Adrenal gland (tissue), 12 donors: Measurements from ENCODE around the gene CRISPLD2. TPM values are rescaled to one million over a fixed set of nuclear protein-coding genes. Genes with fewer than 3 reads are reported as not detected.

Experiments
- DNase-seq, 7 donors: peaks; one replicate each; pipeline ENCODE4 v3.0.0-alpha.2; 2019 to 2020
- H3K27ac ChIP-seq, 5 donors: fragments of 200-600 bp; sonication (generic) in 4 of 5; 1 replicate in 3 of 5; 2 replicates in 2 of 5; pipeline versions ENCODE4 v1.5.1 to v1.8.0; 2016 to 2020; ENCODE audit warnings: mild to moderate bottlenecking in 1 of 5
- H3K27me3 ChIP-seq: fragments of 200-600 bp; 2 replicates; pipeline ENCODE4 v1.8.0; 2021
- H3K36me3 ChIP-seq, 2 donors: fragments of 200-600 bp; replicated peaks in 1 of 2; 1 replicate in 1 of 2; 2 replicates in 1 of 2; pipeline versions ENCODE4 v1.5.1 to v1.8.0; 2018 to 2022
- H3K4me1 ChIP-seq, 2 donors: fragments of 200-600 bp; replicated peaks in 1 of 2; 1 replicate in 1 of 2; 2 replicates in 1 of 2; pipeline versions ENCODE4 v1.5.1 to v1.8.0; 2018 to 2021
- H3K4me3 ChIP-seq, 4 donors: fragments of 200-600 bp; sonication (generic) in 3 of 4; one replicate each; pipeline ENCODE4 v1.5.1; 2016 to 2018
- H3K9me3 ChIP-seq, 3 donors: fragments of 200-600 bp; sonication (generic) in 1 of 3; replicated peaks in 1 of 3; 1 replicate in 2 of 3; 2 replicates in 1 of 3; pipeline versions ENCODE4 v1.5.1 to v1.8.0; 2016 to 2021
- POLR2A ChIP-seq, 2 donors: fragments of 450-650 bp; IDR thresholded peaks; one replicate each; pipeline ENCODE4 v1.6.1; 2017; ENCODE audit warnings: antibody characterized with exemption in 2 of 2, mild to moderate bottlenecking in 2 of 2, moderate library complexity in 1 of 2
- WGBS, 4 donors: extraction: QIAGEN DNeasy Blood & Tissue Kit in 2 of 4; methylation state at CpG; one replicate each; pipeline versions ENCODE4 v1.1.5 to v1.1.7; 2013 to 2017; 5-methylcytosine and 5-hydroxymethylcytosine counted together
- intact Hi-C, 2 donors: fragments of 100-400 bp; cut with DNase I; formaldehyde crosslinking; loops; one replicate each; pipeline versions ENCODE4 v1.14.1 to v1.15.0; 2022 to 2023
- polyA plus RNA-seq, 3 donors: library from polyadenylated mRNA; stranded (reverse); fragments of 200-250 nt in 2 of 3; fragments of 350-450 nt in 1 of 3; fragmentation: Illumina TruSeq in 1 of 3; extraction: RNeasy Lipid Tissue Mini Kit (QIAGEN cat#74804) in 1 of 3; gene quantifications; one replicate each; pipeline ENCODE4 v1.2.3, GENCODE V29; 2013 to 2014
- total RNA-seq, 9 donors: library from RNA; depleted of rRNA in 4 of 9; stranded (reverse); fragments of >200 nt in 4 of 9; fragments of 120-200 nt in 1 of 9; fragmentation: NEBNext Ultra II Directional in 1 of 9; extraction: Animal tissue kit (Norgen Biotek cat#: 25700) in 1 of 9; gene quantifications; one replicate each; pipeline versions ENCODE4 v1.1.0 to v1.2.4, GENCODE V29; 2013 to 2023
- TF ChIP-seq, protein P1 (sequence below), 6 experiments: fragments of 450-650 bp in 4 of 6; fragments of 200-600 bp in 2 of 6; sonication (generic) in 1 of 6; IDR thresholded peaks; 1 replicate in 5 of 6; 2 replicates in 1 of 6; pipeline versions ENCODE4 v1.5.1 to v1.8.0; 2016 to 2021; ENCODE audit warnings: antibody characterized with exemption in 6 of 6, mild to moderate bottlenecking in 2 of 6, moderate library complexity in 1 of 6
- donor health status: healthy with polysubstance abuse.
- donor health status: Bipolar disorder and iron deficiency.
- donor health status: DM: yes; HTN: yes; CAD: no.
- donor health status: DM: no; HTN: no; CAD: no.
- donor health status: DM: no; HTN: no; CAD: no.
- donor health status: DM: yes; HTN: yes; CAD: no.

Gene CRISPLD2
- total and polyA plus RNA-seq, 12 donors: 2.1 to 362 (median 57.5) TPM

GRCh38 chr16:84918006-84918909 lies 98.5 kb downstream of the CRISPLD2 start:
- H3K27ac ChIP-seq: peak overlapping the region in 1 of 5 donors; percentile 66
- peaks cover 5 to 26% of the 10 kb centered on the region in 2 donors for H3K4me1 ChIP-seq
- no peak for DNase-seq
- H3K27me3 ChIP-seq: no peaks in the 10 kb centered on the region
- 88 to 93% (median 90%) methylated on average over 17 to 20 of the region's 20 CpGs for WGBS, 4 donors
- no peaks in the 10 kb centered on the region for H3K36me3 ChIP-seq
- intact Hi-C loops: loop anchor here in 1 of 2 donors (5.0 kb wide), 1 partner anchor 34 kb away; no protein-coding TSS in a partner anchor
- no peak for TF ChIP-seq POLR2A (IDR thresholded peaks at IDR 0.05)
- TF ChIP-seq, protein P1, sequence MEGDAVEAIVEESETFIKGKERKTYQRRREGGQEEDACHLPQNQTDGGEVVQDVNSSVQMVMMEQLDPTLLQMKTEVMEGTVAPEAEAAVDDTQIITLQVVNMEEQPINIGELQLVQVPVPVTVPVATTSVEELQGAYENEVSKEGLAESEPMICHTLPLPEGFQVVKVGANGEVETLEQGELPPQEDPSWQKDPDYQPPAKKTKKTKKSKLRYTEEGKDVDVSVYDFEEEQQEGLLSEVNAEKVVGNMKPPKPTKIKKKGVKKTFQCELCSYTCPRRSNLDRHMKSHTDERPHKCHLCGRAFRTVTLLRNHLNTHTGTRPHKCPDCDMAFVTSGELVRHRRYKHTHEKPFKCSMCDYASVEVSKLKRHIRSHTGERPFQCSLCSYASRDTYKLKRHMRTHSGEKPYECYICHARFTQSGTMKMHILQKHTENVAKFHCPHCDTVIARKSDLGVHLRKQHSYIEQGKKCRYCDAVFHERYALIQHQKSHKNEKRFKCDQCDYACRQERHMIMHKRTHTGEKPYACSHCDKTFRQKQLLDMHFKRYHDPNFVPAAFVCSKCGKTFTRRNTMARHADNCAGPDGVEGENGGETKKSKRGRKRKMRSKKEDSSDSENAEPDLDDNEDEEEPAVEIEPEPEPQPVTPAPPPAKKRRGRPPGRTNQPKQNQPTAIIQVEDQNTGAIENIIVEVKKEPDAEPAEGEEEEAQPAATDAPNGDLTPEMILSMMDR (IDR thresholded peaks at IDR 0.05): no peak
- H3K9me3 ChIP-seq: no peaks in the 10 kb centered on the region
- H3K4me3 ChIP-seq: no peak overlapping the region

GRCh38 chr16:84919269-84919668 lies 99.5 kb downstream of the CRISPLD2 start:
- 52 to 61% (median 56%) methylated on average over 7 of the region's 7 CpGs for WGBS, 4 donors
- Histone ChIP-seq H3K27me3 (no peaks in the 10 kb centered on the region), H3K27ac (peak overlapping the region in 2 of 5 donors; percentile 51 to 86), H3K4me3 (no peak overlapping the region), H3K9me3 (no peaks in the 10 kb centered on the region), H3K4me1 (peaks cover 0 to 19% of the 10 kb centered on the region in 2 donors), H3K36me3 (no peaks in the 10 kb centered on the region)
- intact Hi-C loops: loop anchor here in 1 of 2 donors (5.0 kb wide), 1 partner anchor 33 kb away; no protein-coding TSS in a partner anchor
- no peak for DNase-seq
- TF ChIP-seq, protein P1 (IDR thresholded peaks at IDR 0.05): no peak
- no peak for TF ChIP-seq POLR2A (IDR thresholded peaks at IDR 0.05)

DNA sequence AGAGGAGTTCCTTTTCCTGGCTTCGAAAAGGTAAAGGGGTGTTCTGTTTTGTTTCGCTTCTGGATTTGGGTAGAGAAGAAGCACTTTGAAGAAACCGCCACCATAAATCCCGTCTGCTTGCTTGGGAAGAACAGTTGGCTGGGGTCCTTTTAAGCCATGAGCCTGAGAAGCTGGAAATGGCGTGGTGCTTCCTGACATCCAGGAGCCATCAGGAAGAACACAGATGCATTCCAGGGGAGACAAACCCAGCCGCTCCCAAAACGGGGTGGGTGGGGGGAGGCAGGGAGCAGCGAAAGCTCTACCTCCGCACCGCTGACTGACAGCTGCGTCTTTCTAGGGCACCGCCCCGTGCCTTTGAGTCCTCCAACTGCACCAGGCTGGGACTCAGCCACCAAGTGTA lies 99.9 kb downstream of the CRISPLD2 start:
- Histone ChIP-seq H3K27ac (peak overlapping the region in 3 of 5 donors; percentile 4 to 86 (median 51)), H3K36me3 (no peaks in the 10 kb centered on the region), H3K4me3 (no peak overlapping the region), H3K4me1 (peaks cover 0 to 14% of the 10 kb centered on the region in 2 donors), H3K27me3 (no peaks in the 10 kb centered on the region), H3K9me3 (no peaks in the 10 kb centered on the region)
- DNase-seq: no peak
- TF ChIP-seq, protein P1 (IDR thresholded peaks at IDR 0.05): no peak
- no peak for TF ChIP-seq POLR2A (IDR thresholded peaks at IDR 0.05)
- intact Hi-C loops: loop anchor here (5.0 to 10.0 kb wide), 3 partner anchors 33 to 165 kb away; no protein-coding TSS in a partner anchor
- 63 to 77% (median 71%) methylated on average over 13 of the region's 13 CpGs for WGBS, 4 donors

GRCh38 chr16:84920333-84920732 lies 100.5 kb downstream of the CRISPLD2 start:
- intact Hi-C loops: loop anchor here (5.0 to 10.0 kb wide), 2 partner anchors 47 to 166 kb away; no protein-coding TSS in a partner anchor
- H3K9me3 ChIP-seq: no peaks in the 10 kb centered on the region
- peak overlapping the region in 2 of 5 donors; percentile 51 to 86 for H3K27ac ChIP-seq
- WGBS, 4 donors: 93 to 97% (median 96%) methylated on average over 7 to 8 of the region's 8 CpGs
- no peak for DNase-seq
- TF ChIP-seq, protein P1 (IDR thresholded peaks at IDR 0.05): no peak
- no peak for TF ChIP-seq POLR2A (IDR thresholded peaks at IDR 0.05)
- no peak overlapping the region for H3K4me3 ChIP-seq
- no peaks in the 10 kb centered on the region for H3K36me3 ChIP-seq
- no peaks in the 10 kb centered on the region for H3K27me3 ChIP-seq
- peaks cover 0 to 14% of the 10 kb centered on the region in 2 donors for H3K4me1 ChIP-seq
